Stimulated activated CD8-positive, alpha-beta memory T cell treated with anti-CD3 and anti-CD28 coated beads, Interleukin-7, amount 100 ng/mL, for 48 hours (primary cell): ENCODE data around the gene OR10C1.
"Not testable (repeated sequence)": the region's sequence is repeated elsewhere in the genome, so short reads cannot be mapped to it uniquely, and the experiment has no call there.

ENCODE experiments used
- DNase-seq, 2 donors: peaks; one replicate each; pipeline ENCODE4 v3.0.0-alpha.2; 2020; ENCODE audit warnings: low read depth in 1 of 2; ENCODE audit errors: extremely low read depth in 1 of 2

Gene OR10C1, protein sequence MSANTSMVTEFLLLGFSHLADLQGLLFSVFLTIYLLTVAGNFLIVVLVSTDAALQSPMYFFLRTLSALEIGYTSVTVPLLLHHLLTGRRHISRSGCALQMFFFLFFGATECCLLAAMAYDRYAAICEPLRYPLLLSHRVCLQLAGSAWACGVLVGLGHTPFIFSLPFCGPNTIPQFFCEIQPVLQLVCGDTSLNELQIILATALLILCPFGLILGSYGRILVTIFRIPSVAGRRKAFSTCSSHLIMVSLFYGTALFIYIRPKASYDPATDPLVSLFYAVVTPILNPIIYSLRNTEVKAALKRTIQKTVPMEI

GRCh38 chr6:29439006-29439405 lies at the start of gene OR10C1:
TSS of gene OR10C1 (plus strand) at chr6:29439306. CDS start at chr6:29440016, 710 bp downstream.
- DNase-seq = no peak

DNA sequence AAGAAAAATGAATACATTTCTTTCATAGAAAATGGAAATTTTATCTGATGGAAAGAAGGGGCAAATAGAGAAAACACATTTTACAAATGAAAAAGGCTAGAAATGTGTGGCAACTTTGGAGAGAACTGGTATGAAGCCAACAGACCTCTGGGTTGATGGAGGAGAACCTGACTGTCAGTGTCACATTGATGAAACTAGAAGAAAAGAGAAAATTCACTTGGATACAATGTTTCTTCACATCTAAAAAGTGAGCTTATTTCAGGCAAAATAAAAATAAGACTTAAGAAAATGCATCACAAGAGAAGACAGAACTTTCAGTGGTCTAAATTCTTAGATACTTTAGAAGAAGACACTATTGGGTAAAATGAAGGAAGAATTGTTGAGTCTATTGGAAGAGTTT lies 43.8 kb upstream of the OR10C1 start, which contains the start of gene OR12D2:
Gene OR12D2 (plus strand): TSS at position 301 of the 400 bp plus-strand sequence. CDS start 1,069 bp downstream, outside the sequence.
- DNase-seq = no peak

GRCh38 chr6:29399525-29399924 lies 39.6 kb upstream of the OR10C1 start:
- DNase-seq = no peak

DNA sequence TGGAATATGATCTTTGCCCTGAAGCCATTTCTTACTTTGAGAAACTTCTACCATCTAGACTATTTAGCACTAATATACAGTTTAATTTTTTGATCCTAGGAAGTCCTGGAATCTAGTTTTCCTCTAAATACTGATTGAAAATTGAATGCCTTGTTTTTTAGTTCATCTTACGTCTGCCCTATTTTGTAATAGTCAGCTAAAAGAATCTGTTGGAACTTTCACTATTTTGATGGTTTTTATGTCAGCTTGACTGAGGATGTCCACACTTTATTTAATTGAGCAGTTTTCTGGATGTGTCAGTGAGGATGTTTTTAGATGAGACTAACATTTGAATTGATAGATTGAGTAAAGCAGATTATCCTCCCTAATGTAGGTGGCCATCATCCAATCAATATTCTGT lies 35.3 kb upstream of the OR10C1 start:
- no peak for DNase-seq

DNA sequence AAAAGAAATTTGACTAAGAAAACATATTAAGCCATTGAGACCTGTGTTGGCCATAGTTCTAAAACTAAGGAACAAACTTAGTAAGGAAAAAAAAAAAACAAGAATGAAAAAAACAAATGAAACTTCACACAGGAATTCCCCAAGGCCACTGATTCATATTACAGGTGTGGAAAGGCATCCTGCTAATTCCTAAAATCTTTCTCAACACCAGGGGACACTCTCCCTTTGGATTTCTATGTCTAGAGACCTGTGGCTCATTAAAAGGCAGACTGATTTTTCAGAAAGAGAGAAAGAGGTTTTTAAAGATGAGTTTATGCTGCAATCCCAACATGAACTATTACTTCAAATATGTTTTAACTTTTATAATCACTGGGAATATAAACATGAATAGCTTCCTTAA lies 24.5 kb upstream of the OR10C1 start, which contains the start of gene OR12D1:
Gene OR12D1 (plus strand): TSS at position 341 of the 400 bp plus-strand sequence.
- no peak for DNase-seq

- DNase-seq = no peak
Measured at GRCh38 chr6:29419516-29419915, 19.6 kb upstream of the OR10C1 start.

DNA sequence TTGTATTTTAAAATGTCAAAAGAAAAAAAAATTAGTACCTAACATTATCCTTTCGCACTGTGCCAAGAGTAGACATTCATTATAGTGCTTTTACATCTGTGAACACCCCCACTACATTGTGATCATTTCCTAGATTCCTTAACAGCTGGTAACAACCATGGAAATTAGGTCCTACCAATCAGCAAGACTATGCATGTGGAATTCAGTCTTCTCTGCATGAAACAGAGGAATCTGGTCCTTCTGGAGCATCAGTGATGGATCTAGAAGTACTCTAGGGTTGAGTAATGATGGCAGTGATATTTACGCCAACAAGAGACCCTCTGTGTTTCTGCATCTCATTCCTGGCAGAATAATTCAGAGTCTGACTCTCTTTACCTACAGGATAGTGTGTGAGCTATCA lies 14.9 kb upstream of the OR10C1 start:
- no peak for DNase-seq

DNA sequence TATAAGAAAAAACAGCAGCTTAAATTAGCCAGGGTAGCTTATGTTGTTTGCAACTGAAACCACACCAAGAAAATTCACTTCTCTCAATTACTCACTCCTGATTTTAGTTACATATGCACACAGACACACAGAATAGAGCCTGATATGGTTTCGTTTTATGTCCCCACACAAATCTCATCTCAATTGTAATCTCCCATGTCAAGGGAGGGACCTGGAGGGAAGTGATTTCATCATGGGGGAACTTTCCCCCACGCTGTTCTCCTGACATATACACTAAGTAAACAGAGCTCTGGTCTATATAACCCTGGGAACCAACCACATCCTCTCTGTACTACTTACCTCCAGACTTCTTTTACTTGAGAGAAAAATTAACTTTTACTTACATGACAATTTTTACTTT lies 14.5 kb upstream of the OR10C1 start:
- DNase-seq = no peak

GRCh38 chr6:29425075-29425474 lies 14.0 kb upstream of the OR10C1 start:
- DNase-seq = no peak

GRCh38 chr6:29426654-29427053 lies 12.5 kb upstream of the OR10C1 start:
- DNase-seq = no peak

- DNase-seq = not testable (repeated sequence)
Measured at GRCh38 chr6:29436730-29437129, 2.4 kb upstream of the OR10C1 start.

- no peak for DNase-seq
Measured at GRCh38 chr6:29442719-29443118, 3.6 kb downstream of the OR10C1 start.

- not testable (repeated sequence) for DNase-seq
Measured at GRCh38 chr6:29444031-29444430, 4.9 kb downstream of the OR10C1 start.

DNA sequence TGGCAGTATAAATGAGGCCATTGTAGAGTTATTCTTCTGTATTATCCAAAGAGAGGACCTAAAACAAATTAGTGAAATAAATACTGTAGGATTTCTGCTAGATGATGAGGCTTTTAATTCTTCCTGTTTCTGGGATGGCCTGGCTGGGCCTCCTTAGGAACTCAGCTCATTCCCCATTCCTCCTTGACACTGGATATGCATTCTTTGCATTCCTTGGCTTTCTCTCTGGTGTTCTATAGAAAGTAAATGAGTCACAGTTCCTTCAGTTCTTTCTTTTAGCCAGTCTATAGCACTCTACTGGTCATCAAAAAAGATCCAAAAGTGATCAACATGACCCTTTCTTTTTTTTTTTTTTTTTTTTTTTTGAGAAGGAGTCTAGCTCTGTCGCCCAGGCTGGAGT lies 8.6 kb downstream of the OR10C1 start:
- DNase-seq = no peak

- no peak for DNase-seq
Measured at GRCh38 chr6:29451471-29452193, 12.5 kb downstream of the OR10C1 start.

GRCh38 chr6:29456971-29457370 lies 17.9 kb downstream of the OR10C1 start, which contains the start of the genes OR11A1 and OR2H1:
TSS of gene OR11A1 (minus strand) at chr6:29457071. CDS start at chr6:29427641, 29,430 bp downstream.
TSS of gene OR2H1 (plus strand) at chr6:29457155. CDS start at chr6:29461770, 4,615 bp downstream.
- DNase-seq = no peak

GRCh38 chr6:29461021-29461814 lies 22.1 kb downstream of the OR10C1 start:
- no peak for DNase-seq

DNA sequence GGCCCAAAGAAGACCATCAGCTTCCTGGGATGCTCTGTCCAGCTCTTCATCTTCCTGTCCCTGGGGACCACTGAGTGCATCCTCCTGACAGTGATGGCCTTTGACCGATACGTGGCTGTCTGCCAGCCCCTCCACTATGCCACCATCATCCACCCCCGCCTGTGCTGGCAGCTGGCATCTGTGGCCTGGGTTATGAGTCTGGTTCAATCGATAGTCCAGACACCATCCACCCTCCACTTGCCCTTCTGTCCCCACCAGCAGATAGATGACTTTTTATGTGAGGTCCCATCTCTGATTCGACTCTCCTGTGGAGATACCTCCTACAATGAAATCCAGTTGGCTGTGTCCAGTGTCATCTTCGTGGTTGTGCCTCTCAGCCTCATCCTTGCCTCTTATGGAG lies 22.9 kb downstream of the OR10C1 start:
- no peak for DNase-seq

DNA sequence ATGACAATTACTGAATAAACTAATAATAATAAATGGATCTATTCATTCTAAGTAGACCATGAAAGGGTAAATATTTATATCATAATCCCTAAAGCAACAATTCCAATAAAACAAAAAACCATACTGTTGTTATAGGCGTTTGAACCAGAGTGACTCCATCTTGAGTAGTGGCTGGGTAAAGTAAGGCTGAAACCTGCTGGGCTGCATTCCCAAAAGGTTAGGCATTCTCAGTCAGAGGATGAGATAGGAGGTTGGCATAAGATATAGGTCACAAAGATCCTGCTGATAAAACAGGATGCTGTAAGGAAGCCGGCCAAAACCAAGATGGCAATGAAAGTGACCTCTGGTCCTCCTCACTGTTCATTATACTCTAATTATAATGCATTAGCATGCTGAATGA lies 26.2 kb downstream of the OR10C1 start:
- DNase-seq = no peak

- DNase-seq = no peak
Measured at GRCh38 chr6:29465801-29466200, 26.7 kb downstream of the OR10C1 start.

DNA sequence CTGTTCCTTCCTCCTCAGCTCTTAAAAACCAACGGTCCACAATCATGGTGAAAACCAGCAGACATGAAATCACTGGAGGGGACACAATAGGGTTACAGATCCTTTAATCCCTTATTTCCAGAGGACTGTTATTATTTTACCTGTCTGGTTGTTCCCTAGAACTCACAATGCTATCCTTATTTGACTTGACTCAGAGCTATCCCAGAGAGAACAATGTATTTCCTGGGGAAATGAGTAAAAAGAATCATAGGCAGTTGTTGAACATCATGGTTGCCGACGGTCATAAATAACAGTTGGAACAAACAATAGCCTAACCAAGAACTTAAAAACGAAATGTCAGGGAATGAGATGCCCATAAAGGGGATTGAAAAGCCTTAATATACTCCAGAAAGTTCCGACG lies 27.1 kb downstream of the OR10C1 start:
- DNase-seq = no peak
